PC-3 (cell line): Measurements from ENCODE around the gene SMIM22. TPM values are rescaled to one million over a fixed set of nuclear protein-coding genes. Genes with fewer than 3 reads are reported as not detected.

Experiments
- ATAC-seq: fragments of 200-7000 bp; cut with Tn5 transposase; 2 replicates; pipeline ENCODE4 v1.9.1; 2020; ENCODE audit warnings: mild to moderate bottlenecking, moderate library complexity
- BruUV-seq: library from RNA; stranded (reverse); fragments of 400-500 nt; replicated peaks from 2 replicates; lab custom pipeline; 2021; lab: Mats Ljungman, UMichigan
- CTCF ChIA-PET: fragments of 300-600 bp; sonication (Branson Sonifier 250); formaldehyde crosslinking; loops from one replicate; lab custom pipeline; 2022; ENCODE audit warnings: antibody characterized with exemption; lab: Charles Lee
- POLR2A ChIA-PET: fragments of 300-600 bp; sonication (Branson Sonifier 250); formaldehyde crosslinking; loops from one replicate; lab custom pipeline; 2022; ENCODE audit warnings: antibody characterized with exemption; ENCODE audit not compliant: unreplicated experiment; lab: Charles Lee
- DNase-seq: peaks from one replicate; pipeline ENCODE4 v3.0.0-alpha.2; 2015
- H2AFZ ChIP-seq: fragments of 300-600 bp; sonication (generic); 2 replicates; pipeline ENCODE4 v1.6.0; 2016; ENCODE audit warnings: antibody characterized with exemption, low read length
- H3F3A ChIP-seq: fragments of 300-600 bp; sonication (generic); one replicate; pipeline ENCODE4 v1.6.0; 2017; ENCODE audit warnings: antibody characterized with exemption, low read length, control low read depth, mild to moderate bottlenecking; ENCODE audit not compliant: unreplicated experiment
- H3K27ac ChIP-seq: fragments of 300-600 bp; sonication (generic); 2 replicates; pipeline ENCODE4 v1.5.1; 2016; ENCODE audit warnings: mild to moderate bottlenecking, low read length
- H3K27me3 ChIP-seq: fragments of 300-600 bp; sonication (generic); 2 replicates; pipeline ENCODE4 v1.6.1; 2016; ENCODE audit warnings: low read length, mixed read lengths
- H3K36me3 ChIP-seq: fragments of 300-600 bp; sonication (generic); 2 replicates; pipeline ENCODE4 v1.6.1; 2016; ENCODE audit warnings: low read depth, mixed run types, low read length, mixed read lengths
- H3K4me1 ChIP-seq: fragments of 300-600 bp; sonication (generic); 2 replicates; pipeline ENCODE4 v1.5.1; 2016; ENCODE audit warnings: low read length; ENCODE audit not compliant: insufficient read depth
- H3K4me2 ChIP-seq: fragments of 300-600 bp; sonication (generic); 2 replicates; pipeline ENCODE4 v1.6.0; 2016; ENCODE audit warnings: low read length
- H3K4me3 ChIP-seq: fragments of 300-600 bp; sonication (generic); 2 replicates; pipeline ENCODE4 v1.5.1; 2016; ENCODE audit warnings: mild to moderate bottlenecking, low read length, mixed read lengths
- H3K79me2 ChIP-seq: fragments of 300-600 bp; sonication (generic); 2 replicates; pipeline ENCODE4 v1.6.1; 2017; ENCODE audit warnings: low read length, mixed read lengths
- H3K9ac ChIP-seq: fragments of 300-600 bp; sonication (generic); 2 replicates; pipeline ENCODE4 v1.6.0; 2016; ENCODE audit warnings: mild to moderate bottlenecking, low read length
- H3K9me2 ChIP-seq: fragments of 300-600 bp; sonication (generic); replicated peaks from 2 replicates; pipeline ENCODE4 v1.6.1; 2016; ENCODE audit warnings: mixed run types, low read length, mixed read lengths
- H3K9me3 ChIP-seq: fragments of 300-600 bp; sonication (generic); 2 replicates; pipeline ENCODE4 v1.6.1; 2016; ENCODE audit warnings: low read length, mixed read lengths
- H4K20me1 ChIP-seq: fragments of 300-600 bp; sonication (generic); 2 replicates; pipeline ENCODE4 v1.6.1; 2016; ENCODE audit warnings: low read length, mixed read lengths
- CTCF ChIP-seq: fragments of 300-600 bp; sonication (generic); conservative IDR thresholded peaks from 2 replicates; pipeline ENCODE4 v1.5.1; 2017; ENCODE audit warnings: antibody characterized with exemption, low read depth, mild to moderate bottlenecking, low read length
- EZH2 ChIP-seq: fragments of 300-600 bp; sonication (generic); IDR thresholded peaks from one replicate; pipeline ENCODE4 v1.6.1; 2017; ENCODE audit warnings: antibody characterized with exemption, mild to moderate bottlenecking, low read length; ENCODE audit not compliant: unreplicated experiment
- EZH2phosphoT487 ChIP-seq: fragments of 300-600 bp; sonication (generic); IDR thresholded peaks from 2 replicates; pipeline ENCODE4 v1.6.1; 2018; ENCODE audit warnings: mild to moderate bottlenecking, antibody characterized with exemption, low read length, borderline replicate concordance
- intact Hi-C: fragments of 100-400 bp; cut with micrococcal nuclease; formaldehyde crosslinking; loops from 2 replicates; pipeline ENCODE4 v1.9.0; 2023
- total RNA-seq: library from RNA; depleted of rRNA; stranded (reverse); fragments of >200 nt; gene quantifications from 2 replicates; pipeline ENCODE4 v1.2.3, GENCODE V29; 2014

Gene SMIM22
- total RNA-seq, 1 experiment from 2014 or later, result not detected

GRCh38 chr16:4837733-4838501, 42.7 kb downstream of the SMIM22 start:
- no peak overlapping the region for H2AFZ ChIP-seq
- H4K20me1 ChIP-seq, result no peaks in the 10 kb centered on the region
- TF ChIP-seq EZH2phosphoT487 (no peak), EZH2 (no peak), CTCF (no peak)
- ChIA-PET POLR2A (no interaction called here), CTCF (no interaction called here)
- no peaks in the 10 kb centered on the region for H3K9me3 ChIP-seq
- H3K4me1 ChIP-seq, result no peaks in the 10 kb centered on the region
- no peak overlapping the region for H3K4me3 ChIP-seq
- no peak overlapping the region for H3K27ac ChIP-seq
- H3K9ac ChIP-seq, result no peak overlapping the region
- peaks cover 18% of the 10 kb centered on the region; the same call in 1 of the 2 replicates for H3K36me3 ChIP-seq
- intact Hi-C loops, result no loop called here
- no TSS peak for BruUV-seq
- no peak overlapping the region for H3K4me2 ChIP-seq
- no peaks in the 10 kb centered on the region for H3K27me3 ChIP-seq
- ATAC-seq (no peak), DNase-seq (no peak)
- 0 out of 2 replicates have a peak, but pooled peaks cover 9% of the 10 kb centered on the region for H3K79me2 ChIP-seq
- no peaks in the 10 kb centered on the region for H3F3A ChIP-seq
- no peaks in the 10 kb centered on the region for H3K9me2 ChIP-seq

GRCh38 chr16:4839942-4840341, 44.8 kb downstream of the SMIM22 start:
- DNase-seq (no peak), ATAC-seq (no peak)
- no peak overlapping the region for H3K4me3 ChIP-seq
- H2AFZ ChIP-seq, result no peak overlapping the region
- H3K36me3 ChIP-seq, result peaks cover 29% of the 10 kb centered on the region; the same call in 1 of the 2 replicates
- POLR2A ChIA-PET, result no interaction called here
- H3K27me3 ChIP-seq, result no peaks in the 10 kb centered on the region
- intact Hi-C loops, result no loop called here
- H3K9me2 ChIP-seq, result no peaks in the 10 kb centered on the region
- no peak overlapping the region for H3K27ac ChIP-seq
- peaks cover 7% of the 10 kb centered on the region; the same call in 1 of the 2 replicates for H4K20me1 ChIP-seq
- no TSS peak for BruUV-seq
- H3K79me2 ChIP-seq, result peaks cover 13% of the 10 kb centered on the region
- TF ChIP-seq EZH2 (no peak), CTCF (no peak), EZH2phosphoT487 (no peak)
- no peaks in the 10 kb centered on the region for H3K4me1 ChIP-seq
- CTCF ChIA-PET, result no interaction called here
- no peaks in the 10 kb centered on the region for H3K9me3 ChIP-seq
- H3K9ac ChIP-seq, result no peak overlapping the region
- no peak overlapping the region for H3K4me2 ChIP-seq
- H3F3A ChIP-seq, result no peaks in the 10 kb centered on the region

- Histone ChIP-seq H3K27me3 (no peaks in the 10 kb centered on the region), H3K4me2 (no peak overlapping the region), H3K79me2 (peaks cover 20% of the 10 kb centered on the region), H3K36me3 (peaks cover 29% of the 10 kb centered on the region; the same call in 1 of the 2 replicates), H3K27ac (no peak overlapping the region), H3K4me3 (no peak overlapping the region), H4K20me1 (peaks cover 14% of the 10 kb centered on the region; the same call in 1 of the 2 replicates), H3F3A (no peaks in the 10 kb centered on the region), H3K4me1 (peaks cover 6% of the 10 kb centered on the region; the same call in 1 of the 2 replicates), H3K9ac (no peak overlapping the region), H3K9me2 (no peaks in the 10 kb centered on the region), H3K9me3 (no peaks in the 10 kb centered on the region), H2AFZ (no peak overlapping the region)
- ChIA-PET CTCF (no interaction called here), POLR2A (no interaction called here)
- TF ChIP-seq EZH2 (no peak), CTCF (no peak), EZH2phosphoT487 (no peak)
- ATAC-seq (no peak), DNase-seq (no peak)
- intact Hi-C loops, result no loop called here
- no TSS peak for BruUV-seq
Measured at GRCh38 chr16:4840984-4841383, 45.8 kb downstream of the SMIM22 start.
